HFFc6 (cell line): ENCODE measurements around the gene XPNPEP2. TPM values are rescaled to one million over a fixed set of nuclear protein-coding genes. Genes with fewer than 3 reads are reported as not detected.

ENCODE experiments used
- DNase-seq: peaks from one replicate; pipeline ENCODE4 v3.0.0-alpha.2; 2018
- H3K27ac Mint-ChIP-seq: 2 replicates; pipeline ENCODE4 v1.8.0; 2020; ENCODE audit warnings: mild to moderate bottlenecking, mixed read lengths
- H3K27me3 Mint-ChIP-seq: 2 replicates; pipeline ENCODE4 v1.8.0; 2021; ENCODE audit warnings: mild to moderate bottlenecking, moderate library complexity, mixed read lengths; ENCODE audit not compliant: insufficient read depth
- H3K36me3 Mint-ChIP-seq: 2 replicates; pipeline ENCODE4 v1.8.0; 2021; ENCODE audit warnings: low read depth, mixed read lengths
- H3K4me1 Mint-ChIP-seq: 2 replicates; pipeline ENCODE4 v1.8.0; 2020; ENCODE audit warnings: low read depth, mixed read lengths
- H3K4me3 Mint-ChIP-seq: 2 replicates; pipeline ENCODE4 v1.8.0; 2020; ENCODE audit warnings: mild to moderate bottlenecking, moderate library complexity, mixed read lengths
- H3K9me3 Mint-ChIP-seq: 2 replicates; pipeline ENCODE4 v1.8.0; 2020; ENCODE audit warnings: mild to moderate bottlenecking, mixed read lengths
- total RNA-seq, 6 experiments: library from RNA; stranded (reverse); fragmentation: NEBNext Ultra II Directional; extraction: Animal tissue kit (Norgen Biotek cat#: 25700); gene quantifications; 2 replicates in 1 of 6; 3 replicates in 5 of 6; pipeline ENCODE4 v1.2.3, GENCODE V29; 2021
- TF ChIP-seq, protein P1 (sequence below): fragments of 200-600 bp; sonication (generic); IDR thresholded peaks from 2 replicates; pipeline ENCODE4 v1.5.0; 2021; ENCODE audit warnings: antibody characterized with exemption, mild to moderate bottlenecking

XPNPEP2 gene
- total RNA-seq, 6 experiments from 2014 or later: not detected

GRCh38 chrX:129818123-129818522 lies 79.3 kb downstream of the XPNPEP2 start:
- H3K9me3 Mint-ChIP-seq: no peaks in the 10 kb centered on the region
- H3K27me3 Mint-ChIP-seq: no peaks in the 10 kb centered on the region; the same call in 1 of the 2 replicates
- TF ChIP-seq, protein P1, sequence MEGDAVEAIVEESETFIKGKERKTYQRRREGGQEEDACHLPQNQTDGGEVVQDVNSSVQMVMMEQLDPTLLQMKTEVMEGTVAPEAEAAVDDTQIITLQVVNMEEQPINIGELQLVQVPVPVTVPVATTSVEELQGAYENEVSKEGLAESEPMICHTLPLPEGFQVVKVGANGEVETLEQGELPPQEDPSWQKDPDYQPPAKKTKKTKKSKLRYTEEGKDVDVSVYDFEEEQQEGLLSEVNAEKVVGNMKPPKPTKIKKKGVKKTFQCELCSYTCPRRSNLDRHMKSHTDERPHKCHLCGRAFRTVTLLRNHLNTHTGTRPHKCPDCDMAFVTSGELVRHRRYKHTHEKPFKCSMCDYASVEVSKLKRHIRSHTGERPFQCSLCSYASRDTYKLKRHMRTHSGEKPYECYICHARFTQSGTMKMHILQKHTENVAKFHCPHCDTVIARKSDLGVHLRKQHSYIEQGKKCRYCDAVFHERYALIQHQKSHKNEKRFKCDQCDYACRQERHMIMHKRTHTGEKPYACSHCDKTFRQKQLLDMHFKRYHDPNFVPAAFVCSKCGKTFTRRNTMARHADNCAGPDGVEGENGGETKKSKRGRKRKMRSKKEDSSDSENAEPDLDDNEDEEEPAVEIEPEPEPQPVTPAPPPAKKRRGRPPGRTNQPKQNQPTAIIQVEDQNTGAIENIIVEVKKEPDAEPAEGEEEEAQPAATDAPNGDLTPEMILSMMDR: no peak
- no peaks in the 10 kb centered on the region for H3K4me1 Mint-ChIP-seq
- DNase-seq: peak; percentile 4
- H3K4me3 Mint-ChIP-seq: no peak overlapping the region
- no peak overlapping the region for H3K27ac Mint-ChIP-seq
- H3K36me3 Mint-ChIP-seq: peaks cover 5% of the 10 kb centered on the region; the same call in 1 of the 2 replicates

Other genes with a start within 250 kb of the XPNPEP2 start
- gene SMARCA1, start 215.5 kb upstream of the XPNPEP2 start, total RNA-seq: 10 to 100 TPM; 61.4 to 71.7 (median 66.2) TPM
- 10 to 100 TPM; 28.5 to 35.2 (median 30.5) TPM for gene OCRL, start 198.7 kb upstream of the XPNPEP2 start, total RNA-seq
- under 1 TPM in 5 of 6 experiments, not detected in 1; 0.09 to 0.37 (median 0.27) TPM for gene APLN, start 84.0 kb upstream of the XPNPEP2 start, total RNA-seq
- not detected for gene SASH3, start 41.0 kb downstream of the XPNPEP2 start, total RNA-seq
- 10 to 100 TPM; 30.8 to 47.8 (median 33.6) TPM for gene ZDHHC9, start 104.9 kb downstream of the XPNPEP2 start, total RNA-seq
- gene UTP14A, start 167.2 kb downstream of the XPNPEP2 start, total RNA-seq: 10 to 100 TPM; 22.7 to 29.9 (median 23.3) TPM
- gene BCORL1, start 243.7 kb downstream of the XPNPEP2 start, total RNA-seq: 10 to 100 TPM; 13.3 to 18.3 (median 14.8) TPM